Epithelial cell of proximal tubule (primary cell): ENCODE results near the gene CD164L2. TPM values are rescaled to one million over a fixed set of nuclear protein-coding genes. Genes with fewer than 3 reads are reported as not detected.

ENCODE experiments used
- DNase-seq: peaks from one replicate; pipeline ENCODE4 v3.0.0-alpha.2; 2011; ENCODE audit warnings: low read depth
- H3K4me3 ChIP-seq: 2 replicates; pipeline ENCODE4 v1.5.1; 2011; ENCODE audit warnings: low read depth, mild to moderate bottlenecking, low read length
- total RNA-seq: library from RNA; depleted of rRNA; stranded (reverse); fragments of >200 nt; gene quantifications from 2 replicates; pipeline ENCODE4 v1.2.3, GENCODE V29; 2015
- TF ChIP-seq, protein P1 (sequence below): conservative IDR thresholded peaks from 2 replicates; pipeline ENCODE4 v1.5.1; 2012; ENCODE audit warnings: low read depth, mild to moderate bottlenecking, low read length

CD164L2 gene
- total RNA-seq, 1 donor from 2014 or later, result not detected

DNA sequence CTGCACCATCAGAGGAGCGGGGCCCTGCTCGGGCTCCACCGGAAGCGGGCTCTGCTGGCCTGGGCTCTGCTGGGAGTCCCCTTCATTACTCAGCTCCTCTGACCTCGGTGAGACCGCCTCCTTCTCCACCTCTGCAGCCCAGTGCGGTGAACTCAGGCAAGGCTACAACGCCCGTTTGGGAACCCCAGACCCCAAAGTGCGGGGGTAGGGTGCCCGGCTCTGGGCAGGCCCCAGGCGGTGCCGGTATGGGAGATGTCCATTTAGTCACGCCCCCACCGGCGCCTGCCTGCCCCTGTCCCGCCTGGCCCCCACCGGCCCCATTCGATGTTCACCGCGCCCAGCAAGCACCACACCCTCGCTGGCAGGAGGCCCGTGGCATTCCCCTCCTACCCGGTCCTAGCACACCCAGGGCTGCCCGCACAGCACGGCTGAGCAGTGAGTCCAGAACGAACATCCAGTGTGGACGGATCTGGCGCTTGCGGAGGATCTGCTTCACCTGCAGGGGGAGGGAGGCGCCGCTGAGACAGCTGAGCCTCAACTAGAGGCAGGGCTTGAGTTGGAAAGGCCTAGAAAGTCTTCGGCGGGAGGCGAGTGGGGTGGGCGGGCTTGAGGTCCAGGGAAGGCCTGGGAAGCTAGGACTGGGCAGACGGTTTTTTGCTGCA is 26.4 kb downstream of the CD164L2 start:
- no peak for DNase-seq
- H3K4me3 ChIP-seq, result no peak overlapping the region

DNA sequence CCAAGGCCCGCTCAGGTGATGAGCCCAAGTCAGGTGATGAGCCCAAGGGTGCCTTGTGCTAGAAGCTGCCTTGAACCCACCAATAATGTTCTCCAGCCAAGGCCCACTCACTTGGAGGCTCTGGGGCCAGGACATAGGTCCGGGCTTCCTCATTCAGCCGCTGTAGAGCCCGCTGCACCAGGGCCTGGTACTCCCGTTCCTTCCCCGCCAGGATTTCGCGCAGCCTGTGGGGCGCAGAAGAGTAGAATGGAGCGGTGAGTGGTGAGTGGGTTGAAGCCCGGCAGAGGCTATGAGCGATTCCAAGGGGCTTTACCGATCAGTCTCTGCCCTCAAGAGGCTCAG is 26.9 kb downstream of the CD164L2 start:
- TF ChIP-seq, protein P1, sequence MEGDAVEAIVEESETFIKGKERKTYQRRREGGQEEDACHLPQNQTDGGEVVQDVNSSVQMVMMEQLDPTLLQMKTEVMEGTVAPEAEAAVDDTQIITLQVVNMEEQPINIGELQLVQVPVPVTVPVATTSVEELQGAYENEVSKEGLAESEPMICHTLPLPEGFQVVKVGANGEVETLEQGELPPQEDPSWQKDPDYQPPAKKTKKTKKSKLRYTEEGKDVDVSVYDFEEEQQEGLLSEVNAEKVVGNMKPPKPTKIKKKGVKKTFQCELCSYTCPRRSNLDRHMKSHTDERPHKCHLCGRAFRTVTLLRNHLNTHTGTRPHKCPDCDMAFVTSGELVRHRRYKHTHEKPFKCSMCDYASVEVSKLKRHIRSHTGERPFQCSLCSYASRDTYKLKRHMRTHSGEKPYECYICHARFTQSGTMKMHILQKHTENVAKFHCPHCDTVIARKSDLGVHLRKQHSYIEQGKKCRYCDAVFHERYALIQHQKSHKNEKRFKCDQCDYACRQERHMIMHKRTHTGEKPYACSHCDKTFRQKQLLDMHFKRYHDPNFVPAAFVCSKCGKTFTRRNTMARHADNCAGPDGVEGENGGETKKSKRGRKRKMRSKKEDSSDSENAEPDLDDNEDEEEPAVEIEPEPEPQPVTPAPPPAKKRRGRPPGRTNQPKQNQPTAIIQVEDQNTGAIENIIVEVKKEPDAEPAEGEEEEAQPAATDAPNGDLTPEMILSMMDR, result no peak
- no peak overlapping the region for H3K4me3 ChIP-seq

More for the DNA sequence above, 26.4 kb downstream of the CD164L2 start:
- TF ChIP-seq, protein P1, result no peak

DNA sequence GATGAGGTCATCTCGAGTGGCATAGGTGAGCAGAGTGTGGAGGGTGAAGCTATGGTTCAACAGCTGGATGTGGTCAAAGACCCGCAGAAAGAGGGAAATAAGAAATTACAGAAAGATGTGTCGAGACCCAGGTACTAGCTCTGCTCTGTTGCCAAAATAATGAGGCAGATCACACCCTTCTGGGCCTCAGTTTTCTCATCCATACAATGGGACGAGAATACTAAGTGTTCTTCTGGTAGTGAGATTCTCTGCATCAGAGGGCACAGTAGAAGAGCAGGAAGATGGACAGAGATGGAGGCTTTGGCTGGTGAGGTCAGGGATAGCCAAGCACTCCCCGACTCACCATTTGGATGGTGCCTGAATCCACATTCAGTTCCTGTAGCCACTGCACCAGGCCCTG is 27.4 kb downstream of the CD164L2 start:
- no peak for DNase-seq
- no peak overlapping the region for H3K4me3 ChIP-seq
- TF ChIP-seq, protein P1, result no peak

More for the DNA sequence above, 26.9 kb downstream of the CD164L2 start:
- no peak for DNase-seq

DNA sequence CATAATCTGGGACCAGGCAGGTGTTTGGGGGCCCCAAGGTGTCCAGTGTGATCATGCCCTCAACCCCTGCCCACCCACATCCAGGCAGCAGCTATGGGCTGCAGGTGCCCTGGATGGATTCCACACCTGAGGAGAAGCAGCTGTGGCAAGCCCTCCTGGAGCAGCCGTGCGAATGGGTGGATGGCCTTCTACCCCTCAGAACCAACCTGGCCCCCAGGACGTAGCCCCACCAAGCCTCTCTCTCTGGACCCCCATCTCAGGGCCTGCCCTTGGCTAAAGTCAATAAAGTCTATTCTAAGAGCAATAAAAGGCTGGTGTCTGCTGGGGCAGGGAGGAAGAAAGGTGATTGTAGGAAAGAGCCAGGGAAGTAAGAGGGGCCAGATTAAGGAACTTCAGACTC is 29.5 kb downstream of the CD164L2 start:
- TF ChIP-seq, protein P1, result no peak
- DNase-seq, result no peak
- no peak overlapping the region for H3K4me3 ChIP-seq

DNA sequence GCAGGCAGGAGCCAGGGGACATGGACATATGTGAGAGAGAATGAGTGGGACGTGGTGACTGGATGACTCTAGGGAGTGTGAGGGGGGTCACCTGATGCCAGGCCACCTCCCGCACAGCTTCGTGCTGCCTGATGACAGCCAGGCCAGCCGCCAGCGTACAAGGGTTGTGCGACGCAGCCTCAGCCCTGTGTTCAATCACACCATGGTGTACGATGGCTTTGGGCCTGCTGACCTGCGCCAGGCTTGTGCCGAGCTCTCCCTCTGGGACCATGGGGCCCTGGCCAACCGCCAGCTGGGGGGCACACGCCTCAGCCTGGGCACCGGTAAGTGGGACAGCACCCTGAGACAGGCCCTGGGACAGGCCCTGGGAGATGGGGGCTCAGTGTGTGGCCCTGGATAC is 30.0 kb downstream of the CD164L2 start:
- H3K4me3 ChIP-seq, result no peak overlapping the region
- TF ChIP-seq, protein P1, result no peak
- no peak for DNase-seq

DNA sequence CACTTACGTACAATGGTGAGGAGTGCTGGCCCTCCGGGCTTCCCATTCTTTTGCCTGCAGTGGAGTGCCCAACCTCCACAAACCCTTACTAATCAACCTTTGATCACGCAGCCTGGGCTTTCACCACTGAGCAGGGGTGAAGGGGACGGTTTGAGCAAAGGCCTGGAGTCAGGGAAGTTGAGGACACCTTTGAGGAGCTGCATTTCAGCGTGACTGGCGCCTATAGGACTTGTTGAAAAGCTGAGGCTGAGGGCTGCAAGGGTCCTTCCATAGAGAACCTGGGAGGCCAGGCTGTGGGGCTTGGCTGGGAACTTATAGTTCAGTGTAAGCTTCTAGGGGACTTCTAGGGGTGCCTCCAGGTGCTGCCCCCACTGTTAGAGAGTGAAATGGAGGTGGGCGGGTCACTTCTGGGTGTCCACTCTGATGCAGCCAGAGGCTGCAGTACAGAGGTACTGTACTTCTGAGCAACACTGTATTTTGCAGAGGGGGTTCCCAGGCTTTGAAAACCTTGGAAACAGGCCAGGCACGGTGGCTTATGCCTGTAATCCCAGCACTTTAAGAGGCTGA is 31.5 kb downstream of the CD164L2 start:
- TF ChIP-seq, protein P1, result no peak
- no peak for DNase-seq
- H3K4me3 ChIP-seq, result peak overlapping the region; percentile 34
